HCT116 (cell line): ENCODE data around the gene NOD1. TPM values are rescaled to one million over a fixed set of nuclear protein-coding genes. Genes with fewer than 3 reads are reported as not detected.

Source experiments
- ATAC-seq: fragments of 200-7000 bp; cut with Tn5 transposase; 2 replicates; pipeline ENCODE4 v1.9.1; 2020; ENCODE audit warnings: mild to moderate bottlenecking, moderate library complexity
- BruUV-seq: library from RNA; stranded (reverse); fragments of 400-500 nt; replicated peaks from 2 replicates; lab custom pipeline; 2021; lab: Mats Ljungman, UMichigan
- CTCF ChIA-PET: fragments of 300-600 bp; sonication (Branson Sonifier 250); formaldehyde crosslinking; loops from one replicate; lab custom pipeline; 2021; ENCODE audit warnings: antibody characterized with exemption; lab: Charles Lee
- POLR2A ChIA-PET: fragments of 300-600, 350-600 bp; sonication (Branson Sonifier 250); formaldehyde crosslinking; loops from one replicate; lab custom pipeline; 2021; ENCODE audit warnings: antibody characterized with exemption; lab: Charles Lee
- RAD21 ChIA-PET, 2 experiments: fragments of 300-600 bp; sonication (Branson Sonifier 250); formaldehyde crosslinking; loops; one replicate each; lab custom pipeline; 2023; ENCODE audit warnings: low total read pairs in 2 of 2; ENCODE audit not compliant: uncharacterized antibody in 2 of 2, unreplicated experiment in 2 of 2, low non-redundant PET in 1 of 2; lab: Charles Lee
- DNase-seq: peaks from one replicate; pipeline ENCODE4 v3.0.0-alpha.2; 2010; ENCODE audit warnings: low read depth, low spot score
- H2AFZ ChIP-seq: fragments of 200-600 bp; shearing (Covaris generic), sonication (generic); 2 replicates; pipeline ENCODE4 v1.6.1; 2017; ENCODE audit warnings: low read depth, mixed run types, mixed read lengths, antibody characterized with exemption, low read length; ENCODE audit not compliant: poor library complexity, severe bottlenecking
- H3K27ac ChIP-seq: 2 replicates; pipeline ENCODE4 v1.5.1; 2012; ENCODE audit warnings: low read depth, low read length
- H3K27me3 ChIP-seq: fragments of 200-600 bp; sonication (generic); 2 replicates; pipeline ENCODE4 v1.6.1; 2016; ENCODE audit warnings: mixed run types, low read length, mixed read lengths; ENCODE audit not compliant: insufficient read depth
- H3K36me3 ChIP-seq, 2 experiments: fragments of 200-500 bp in 1 of 2; fragments of 200-600 bp in 1 of 2; sonication (Bioruptor generic) in 1 of 2; sonication (generic) in 1 of 2; 2 replicates each; pipeline versions ENCODE4 v1.5.1 to v1.6.1; 2014 to 2016; ENCODE audit warnings: low read length in 2 of 2, inconsistent platforms in 1 of 2, mixed read lengths in 1 of 2, mixed run types in 1 of 2; ENCODE audit not compliant: insufficient read depth in 2 of 2, control insufficient read depth in 1 of 2
- H3K4me1 ChIP-seq, 2 experiments: fragments of 200-600 bp in 1 of 2; sonication (generic) in 1 of 2; 2 replicates each; pipeline versions ENCODE4 v1.5.1 to v1.6.1; 2012 to 2017; ENCODE audit warnings: low read length in 2 of 2, inconsistent platforms in 1 of 2, mild to moderate bottlenecking in 1 of 2, mixed read lengths in 1 of 2, mixed run types in 1 of 2, moderate library complexity in 1 of 2; ENCODE audit not compliant: insufficient read depth in 2 of 2, control insufficient read depth in 1 of 2
- H3K4me2 ChIP-seq: fragments of 200-600 bp; sonication (generic); 2 replicates; pipeline ENCODE4 v1.6.1; 2017; ENCODE audit warnings: mixed run types, low read length, mixed read lengths
- H3K4me3 ChIP-seq, 2 experiments: fragments of 200-600 bp in 1 of 2; sonication (generic) in 1 of 2; replicated peaks in 1 of 2; 2 replicates each; pipeline ENCODE4 v1.5.1; 2011 to 2016; ENCODE audit warnings: low read length in 2 of 2, control low read depth in 1 of 2, low read depth in 1 of 2, mild to moderate bottlenecking in 1 of 2, mixed read lengths in 1 of 2, mixed run types in 1 of 2
- H3K79me2 ChIP-seq: fragments of 200-600 bp; sonication (generic); 2 replicates; pipeline ENCODE4 v1.6.1; 2017; ENCODE audit warnings: mild to moderate bottlenecking, mixed run types, low read length, moderate library complexity, mixed read lengths; ENCODE audit not compliant: insufficient read depth
- H3K9ac ChIP-seq: fragments of 200-600 bp; sonication (generic); 2 replicates; pipeline ENCODE4 v1.6.1; 2016; ENCODE audit warnings: low read length, mixed read lengths
- H3K9me2 ChIP-seq: fragments of 200-600 bp; sonication (generic), shearing (Covaris generic); 2 replicates; pipeline ENCODE4 v1.6.1; 2017; ENCODE audit warnings: mixed run types, mild to moderate bottlenecking, moderate library complexity; ENCODE audit not compliant: insufficient read depth
- H3K9me3 ChIP-seq, 2 experiments: fragments of 200-500 bp in 1 of 2; fragments of 200-600 bp in 1 of 2; sonication (Bioruptor generic) in 1 of 2; sonication (generic) in 1 of 2; 2 replicates each; pipeline ENCODE4 v1.6.1; 2014 to 2017; ENCODE audit warnings: low read length in 2 of 2, mixed read lengths in 2 of 2, inconsistent platforms in 1 of 2, low read depth in 1 of 2, mild to moderate bottlenecking in 1 of 2, mixed run types in 1 of 2, moderate library complexity in 1 of 2; ENCODE audit not compliant: control insufficient read depth in 1 of 2, insufficient read depth in 1 of 2
- H4K20me1 ChIP-seq: fragments of 200-600 bp; sonication (generic), shearing (Covaris generic); 2 replicates; pipeline ENCODE4 v1.6.1; 2017; ENCODE audit warnings: mixed run types, mild to moderate bottlenecking, moderate library complexity; ENCODE audit not compliant: insufficient read depth
- CBX3 ChIP-seq: IDR thresholded peaks from 2 replicates; pipeline ENCODE4 v1.6.1; 2012; ENCODE audit warnings: low read depth
- CEBPB ChIP-seq: IDR thresholded peaks from 2 replicates; pipeline ENCODE4 v1.6.1; 2012; ENCODE audit warnings: low read depth
- CTCF ChIP-seq, 3 experiments: fragments of 200-600 bp in 1 of 3; sonication (generic) in 1 of 3; IDR thresholded peaks in 2 of 3; conservative IDR thresholded peaks in 1 of 3; 2 replicates each; pipeline ENCODE4 v1.5.1; 2012 to 2017; ENCODE audit warnings: low read depth in 2 of 3, low read length in 2 of 3, antibody characterized with exemption in 1 of 3, borderline replicate concordance in 1 of 3, control low read depth in 1 of 3, mild to moderate bottlenecking in 1 of 3, mixed read lengths in 1 of 3, mixed run types in 1 of 3, moderate library complexity in 1 of 3; ENCODE audit not compliant: insufficient read depth in 1 of 3
- EZH2 ChIP-seq: fragments of 200-600 bp; sonication (generic); IDR thresholded peaks from 2 replicates; pipeline ENCODE4 v1.6.1; 2017; ENCODE audit warnings: antibody characterized with exemption, mixed run types
- EZH2phosphoT487 ChIP-seq: fragments of 200-600 bp; IDR thresholded peaks from 2 replicates; pipeline ENCODE4 v1.6.1; 2018; ENCODE audit warnings: antibody characterized with exemption, borderline replicate concordance
- FOSL1 ChIP-seq: IDR thresholded peaks from 2 replicates; pipeline ENCODE4 v1.6.1; 2012; ENCODE audit warnings: low read depth
- JUND ChIP-seq: IDR thresholded peaks from 2 replicates; pipeline ENCODE4 v1.6.1; 2012
- MAX ChIP-seq: IDR thresholded peaks from 2 replicates; pipeline ENCODE4 v1.6.1; 2012
- POLR2A ChIP-seq: IDR thresholded peaks from 2 replicates; pipeline ENCODE4 v1.7.0; 2011; ENCODE audit warnings: borderline replicate concordance; ENCODE audit not compliant: insufficient read depth, insufficient read length; ENCODE audit errors: extremely low read depth
- RAD21 ChIP-seq: IDR thresholded peaks from 2 replicates; pipeline ENCODE4 v1.6.1; 2012; ENCODE audit warnings: low read depth, mild to moderate bottlenecking
- SP1 ChIP-seq: IDR thresholded peaks from 2 replicates; pipeline ENCODE4 v1.6.1; 2012; ENCODE audit warnings: low read depth
- SRF ChIP-seq: IDR thresholded peaks from 2 replicates; pipeline ENCODE4 v1.6.1; 2012; ENCODE audit warnings: low read depth
- TCF7L2 ChIP-seq: IDR thresholded peaks from 2 replicates; pipeline ENCODE4 v1.7.0; 2011; ENCODE audit warnings: borderline replicate concordance, inconsistent platforms; ENCODE audit not compliant: insufficient read depth, insufficient read length; ENCODE audit errors: extremely low read depth
- ZBTB33 ChIP-seq: IDR thresholded peaks from 2 replicates; pipeline ENCODE4 v1.6.1; 2011; ENCODE audit warnings: mild to moderate bottlenecking, low read length, moderate library complexity; ENCODE audit not compliant: insufficient replicate concordance; ENCODE audit errors: extremely low read depth
- ZNF274 ChIP-seq: fragments of 200-500 bp; sonication (Bioruptor generic); IDR thresholded peaks from 2 replicates; pipeline ENCODE4 v1.6.1; 2014; ENCODE audit warnings: mild to moderate bottlenecking, low read depth, low read length, inconsistent platforms
- intact Hi-C: fragments of 100-400 bp; cut with micrococcal nuclease; formaldehyde crosslinking; loops from 2 replicates; pipeline ENCODE4 v1.10.0; 2022
- total RNA-seq: library from RNA; stranded (reverse); gene quantifications from one replicate; pipeline ENCODE4 v1.2.1, GENCODE V29; 2021; ENCODE audit not compliant: unreplicated experiment
- TF ChIP-seq, protein P1 (sequence below): IDR thresholded peaks from 2 replicates; pipeline ENCODE4 v1.6.1; 2012; ENCODE audit warnings: low read depth
- TF ChIP-seq, protein P2 (sequence below): IDR thresholded peaks from 2 replicates; pipeline ENCODE4 v1.6.1; 2012

The NOD1 gene
- total RNA-seq, 1 experiment from 2014 or later, result 5.9 TPM

DNA sequence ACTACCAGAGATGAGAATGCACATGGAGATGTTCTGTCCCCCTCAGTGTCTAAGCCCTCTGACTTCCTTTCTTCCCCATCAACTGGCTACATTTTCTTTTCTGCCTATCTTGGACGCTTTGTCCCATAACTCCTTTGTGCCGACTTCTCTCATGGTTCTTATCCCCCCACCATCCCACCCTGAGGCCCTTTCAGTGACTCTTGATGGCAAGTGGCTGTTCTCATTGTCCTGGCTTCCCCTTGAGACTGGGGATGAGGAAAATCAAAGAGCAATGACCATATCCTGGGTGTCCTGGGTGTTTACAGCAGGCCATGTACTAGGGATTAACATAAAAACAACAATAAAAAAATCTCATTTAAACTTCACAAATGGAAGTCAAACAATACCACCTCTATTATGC is 44.9 kb upstream of the NOD1 start:
- intact Hi-C loops, result no loop called here
- H3K27ac ChIP-seq, result no peak overlapping the region
- H3K36me3 ChIP-seq, result no peaks in the 10 kb centered on the region
- no peaks in the 10 kb centered on the region; a peak in 1 of 4 replicates for H3K4me1 ChIP-seq
- H3K27me3 ChIP-seq, result no peaks in the 10 kb centered on the region
- H3K79me2 ChIP-seq, result no peaks in the 10 kb centered on the region
- CTCF ChIA-PET, result no interaction called here
- no peaks in the 10 kb centered on the region for H3K9me3 ChIP-seq
- H3K9me2 ChIP-seq, result no peaks in the 10 kb centered on the region
- DNase-seq, result no peak
- no peak for ATAC-seq
- no peak overlapping the region for H2AFZ ChIP-seq
- no TSS peak for BruUV-seq
- no peak overlapping the region for H3K4me2 ChIP-seq
- POLR2A ChIA-PET, result no interaction called here
- no peak overlapping the region for H3K9ac ChIP-seq
- RAD21 ChIA-PET, result no interaction called here
- H3K4me3 ChIP-seq, result no peak overlapping the region
- TF ChIP-seq POLR2A, result no peak
- no peak for TF ChIP-seq MAX
- no peak for TF ChIP-seq FOSL1
- no peak for TF ChIP-seq EZH2phosphoT487
- TF ChIP-seq CTCF (IDR thresholded peaks at IDR 0.05 in 2 of 3, conservative IDR thresholded peaks at IDR 0.05 in 1 of 3; ENCODE audit: borderline replicate concordance in 1 of 3, insufficient read depth in 1 of 3, low read depth in 2 of 3, low read length in 2 of 3), result no peak
- TF ChIP-seq, protein P1, sequence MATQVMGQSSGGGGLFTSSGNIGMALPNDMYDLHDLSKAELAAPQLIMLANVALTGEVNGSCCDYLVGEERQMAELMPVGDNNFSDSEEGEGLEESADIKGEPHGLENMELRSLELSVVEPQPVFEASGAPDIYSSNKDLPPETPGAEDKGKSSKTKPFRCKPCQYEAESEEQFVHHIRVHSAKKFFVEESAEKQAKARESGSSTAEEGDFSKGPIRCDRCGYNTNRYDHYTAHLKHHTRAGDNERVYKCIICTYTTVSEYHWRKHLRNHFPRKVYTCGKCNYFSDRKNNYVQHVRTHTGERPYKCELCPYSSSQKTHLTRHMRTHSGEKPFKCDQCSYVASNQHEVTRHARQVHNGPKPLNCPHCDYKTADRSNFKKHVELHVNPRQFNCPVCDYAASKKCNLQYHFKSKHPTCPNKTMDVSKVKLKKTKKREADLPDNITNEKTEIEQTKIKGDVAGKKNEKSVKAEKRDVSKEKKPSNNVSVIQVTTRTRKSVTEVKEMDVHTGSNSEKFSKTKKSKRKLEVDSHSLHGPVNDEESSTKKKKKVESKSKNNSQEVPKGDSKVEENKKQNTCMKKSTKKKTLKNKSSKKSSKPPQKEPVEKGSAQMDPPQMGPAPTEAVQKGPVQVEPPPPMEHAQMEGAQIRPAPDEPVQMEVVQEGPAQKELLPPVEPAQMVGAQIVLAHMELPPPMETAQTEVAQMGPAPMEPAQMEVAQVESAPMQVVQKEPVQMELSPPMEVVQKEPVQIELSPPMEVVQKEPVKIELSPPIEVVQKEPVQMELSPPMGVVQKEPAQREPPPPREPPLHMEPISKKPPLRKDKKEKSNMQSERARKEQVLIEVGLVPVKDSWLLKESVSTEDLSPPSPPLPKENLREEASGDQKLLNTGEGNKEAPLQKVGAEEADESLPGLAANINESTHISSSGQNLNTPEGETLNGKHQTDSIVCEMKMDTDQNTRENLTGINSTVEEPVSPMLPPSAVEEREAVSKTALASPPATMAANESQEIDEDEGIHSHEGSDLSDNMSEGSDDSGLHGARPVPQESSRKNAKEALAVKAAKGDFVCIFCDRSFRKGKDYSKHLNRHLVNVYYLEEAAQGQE, result no peak
- no peak for TF ChIP-seq ZNF274
- TF ChIP-seq JUND, result no peak
- TF ChIP-seq, protein P2, sequence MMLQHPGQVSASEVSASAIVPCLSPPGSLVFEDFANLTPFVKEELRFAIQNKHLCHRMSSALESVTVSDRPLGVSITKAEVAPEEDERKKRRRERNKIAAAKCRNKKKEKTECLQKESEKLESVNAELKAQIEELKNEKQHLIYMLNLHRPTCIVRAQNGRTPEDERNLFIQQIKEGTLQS, result no peak
- no peak for TF ChIP-seq SRF
- TF ChIP-seq SP1, result no peak
- TF ChIP-seq CEBPB, result no peak
- TF ChIP-seq CBX3, result no peak
- no peak for TF ChIP-seq TCF7L2
- TF ChIP-seq ZBTB33, result no peak
- no peak for TF ChIP-seq EZH2
- no peak for TF ChIP-seq RAD21
- H4K20me1 ChIP-seq, result no peaks in the 10 kb centered on the region
